Measurements from ENCODE around the gene PPP3R2. TPM values are rescaled to one million over a fixed set of nuclear protein-coding genes. Genes with fewer than 3 reads are reported as not detected.

The PPP3R2 gene
- total RNA-seq, 1 experiment from 2014 or later: not detected

DNA sequence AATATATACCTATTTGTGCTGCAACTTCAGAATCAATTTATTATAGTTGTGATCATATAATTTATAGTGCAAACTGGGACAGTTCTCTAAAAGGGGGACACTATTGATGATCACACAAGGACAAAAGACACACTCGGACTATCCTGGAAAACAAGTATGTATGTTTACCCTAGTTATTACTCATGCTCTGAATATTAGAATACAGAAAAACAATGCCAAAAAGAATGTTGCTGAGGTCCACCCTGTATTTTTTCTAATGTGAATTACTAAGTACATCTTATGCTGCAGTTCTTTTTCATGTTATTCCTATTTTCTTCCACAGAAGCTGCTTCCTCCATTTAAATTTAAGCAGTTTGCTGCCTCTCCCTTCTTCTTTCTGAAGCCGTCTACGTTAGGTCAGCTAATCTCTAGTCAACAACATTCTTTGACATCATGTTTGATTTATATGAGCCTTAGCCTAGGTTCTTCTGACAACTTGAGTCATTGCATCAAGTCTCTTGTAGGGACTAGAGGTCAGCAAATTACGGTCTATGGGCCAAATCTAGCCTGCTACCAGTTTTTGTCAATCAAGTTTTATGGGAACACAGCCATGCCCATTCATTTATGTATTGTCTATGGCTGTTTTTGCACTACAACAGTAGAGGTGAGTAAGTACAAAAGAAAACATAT, 40.1 kb upstream of the PPP3R2 start:
- ATAC-seq (no peak), DNase-seq (no peak)
- Histone ChIP-seq H3K4me2 (ENCODE audit: low read length) (no peak overlapping the region), H3K4me3 (ENCODE audit: low read length) (no peak overlapping the region), H2AFZ (ENCODE audit: low read length) (no peak overlapping the region), H3K4me1 (ENCODE audit: insufficient read depth, low read length) (no peaks in the 10 kb centered on the region), H3K9me2 (replicated peaks; ENCODE audit: low read length) (no peaks in the 10 kb centered on the region), H3K27me3 (ENCODE audit: low read length) (no peaks in the 10 kb centered on the region), H4K20me1 (ENCODE audit: low read length) (no peaks in the 10 kb centered on the region), H3K9me3 (ENCODE audit: low read length) (no peaks in the 10 kb centered on the region), H3K9ac (ENCODE audit: low read length) (no peak overlapping the region), H3K79me2 (ENCODE audit: low read length) (no peaks in the 10 kb centered on the region), H3F3A (ENCODE audit: low read length, unreplicated experiment) (no peaks in the 10 kb centered on the region), H3K36me3 (ENCODE audit: low read depth, low read length) (no peaks in the 10 kb centered on the region), H3K27ac (ENCODE audit: low read length) (no peak overlapping the region)
- BruUV-seq (replicated peaks): no TSS peak
- ChIA-PET POLR2A (ENCODE audit: unreplicated experiment) (no interaction called here), CTCF (no interaction called here)
- intact Hi-C loops (cut with micrococcal nuclease): no loop called here
- TF ChIP-seq EZH2phosphoT487 (IDR thresholded peaks at IDR 0.05; ENCODE audit: borderline replicate concordance, low read length): no peak
- TF ChIP-seq EZH2 (IDR thresholded peaks at IDR 0.05; ENCODE audit: low read length, unreplicated experiment): no peak
- TF ChIP-seq, protein P1, sequence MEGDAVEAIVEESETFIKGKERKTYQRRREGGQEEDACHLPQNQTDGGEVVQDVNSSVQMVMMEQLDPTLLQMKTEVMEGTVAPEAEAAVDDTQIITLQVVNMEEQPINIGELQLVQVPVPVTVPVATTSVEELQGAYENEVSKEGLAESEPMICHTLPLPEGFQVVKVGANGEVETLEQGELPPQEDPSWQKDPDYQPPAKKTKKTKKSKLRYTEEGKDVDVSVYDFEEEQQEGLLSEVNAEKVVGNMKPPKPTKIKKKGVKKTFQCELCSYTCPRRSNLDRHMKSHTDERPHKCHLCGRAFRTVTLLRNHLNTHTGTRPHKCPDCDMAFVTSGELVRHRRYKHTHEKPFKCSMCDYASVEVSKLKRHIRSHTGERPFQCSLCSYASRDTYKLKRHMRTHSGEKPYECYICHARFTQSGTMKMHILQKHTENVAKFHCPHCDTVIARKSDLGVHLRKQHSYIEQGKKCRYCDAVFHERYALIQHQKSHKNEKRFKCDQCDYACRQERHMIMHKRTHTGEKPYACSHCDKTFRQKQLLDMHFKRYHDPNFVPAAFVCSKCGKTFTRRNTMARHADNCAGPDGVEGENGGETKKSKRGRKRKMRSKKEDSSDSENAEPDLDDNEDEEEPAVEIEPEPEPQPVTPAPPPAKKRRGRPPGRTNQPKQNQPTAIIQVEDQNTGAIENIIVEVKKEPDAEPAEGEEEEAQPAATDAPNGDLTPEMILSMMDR (conservative IDR thresholded peaks at IDR 0.05; ENCODE audit: low read depth, low read length): no peak

DNA sequence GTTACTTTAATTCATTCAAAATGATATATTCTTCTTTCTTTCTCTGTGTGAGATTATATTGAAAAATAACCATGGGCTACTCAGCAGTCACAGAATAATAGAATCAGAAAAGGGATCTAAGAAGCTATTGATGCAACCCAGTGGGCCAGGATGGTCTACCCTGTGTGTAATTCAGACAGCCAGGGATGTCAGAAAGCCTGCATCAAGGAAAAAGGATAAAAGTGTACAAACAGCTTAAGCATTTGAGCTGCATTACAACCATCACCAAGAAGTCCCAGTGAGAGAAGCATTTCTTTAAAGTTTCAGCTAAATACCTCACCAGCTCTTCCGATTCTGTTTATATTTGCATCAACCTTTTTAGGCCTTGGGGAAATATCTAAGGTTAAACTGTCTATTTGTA, 37.8 kb upstream of the PPP3R2 start:
- ChIA-PET POLR2A (ENCODE audit: unreplicated experiment) (no interaction called here), CTCF (no interaction called here)
- intact Hi-C loops (cut with micrococcal nuclease): no loop called here
- Histone ChIP-seq H3K9ac (ENCODE audit: low read length) (no peak overlapping the region), H4K20me1 (ENCODE audit: low read length) (no peaks in the 10 kb centered on the region), H3K4me1 (ENCODE audit: insufficient read depth, low read length) (no peaks in the 10 kb centered on the region), H3K9me3 (ENCODE audit: low read length) (no peaks in the 10 kb centered on the region), H3K36me3 (ENCODE audit: low read depth, low read length) (no peaks in the 10 kb centered on the region), H3F3A (ENCODE audit: low read length, unreplicated experiment) (no peaks in the 10 kb centered on the region), H3K27ac (ENCODE audit: low read length) (no peak overlapping the region), H3K79me2 (ENCODE audit: low read length) (no peaks in the 10 kb centered on the region), H2AFZ (ENCODE audit: low read length) (no peak overlapping the region), H3K9me2 (replicated peaks; ENCODE audit: low read length) (no peaks in the 10 kb centered on the region), H3K4me2 (ENCODE audit: low read length) (no peak overlapping the region), H3K4me3 (ENCODE audit: low read length) (no peak overlapping the region), H3K27me3 (ENCODE audit: low read length) (no peaks in the 10 kb centered on the region)
- TF ChIP-seq EZH2phosphoT487 (IDR thresholded peaks at IDR 0.05; ENCODE audit: borderline replicate concordance, low read length) (no peak), EZH2 (IDR thresholded peaks at IDR 0.05; ENCODE audit: low read length, unreplicated experiment) (no peak)
- TF ChIP-seq, protein P1 (conservative IDR thresholded peaks at IDR 0.05; ENCODE audit: low read depth, low read length): no peak
- no peak for DNase-seq
- no peak for ATAC-seq
- no TSS peak for BruUV-seq (replicated peaks)

DNA sequence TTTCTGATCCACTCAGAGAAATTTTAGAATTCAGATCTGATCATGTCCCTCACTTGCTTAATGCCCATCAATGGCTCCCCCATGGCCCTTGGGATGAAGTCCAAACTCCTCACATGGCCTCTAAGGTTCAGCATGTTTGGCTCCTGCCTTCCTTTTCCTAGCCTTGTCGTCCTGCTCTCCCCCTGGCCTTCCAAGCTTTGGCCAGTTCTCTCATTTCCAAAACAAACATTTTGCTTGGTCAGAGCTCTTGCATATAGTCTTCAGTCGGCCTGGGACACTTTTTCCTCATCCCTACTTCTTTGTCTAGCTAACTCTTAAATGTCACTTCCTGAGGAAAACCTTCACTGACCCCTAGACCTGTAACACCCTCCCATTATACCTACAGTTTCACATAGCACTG, 37.1 kb upstream of the PPP3R2 start:
- H3K27me3 ChIP-seq (ENCODE audit: low read length): no peaks in the 10 kb centered on the region
- no TSS peak for BruUV-seq (replicated peaks)
- H3K9me3 ChIP-seq (ENCODE audit: low read length): no peaks in the 10 kb centered on the region
- no peaks in the 10 kb centered on the region for H3K79me2 ChIP-seq (ENCODE audit: low read length)
- DNase-seq (no peak), ATAC-seq (no peak)
- ChIA-PET POLR2A (ENCODE audit: unreplicated experiment) (no interaction called here), CTCF (no interaction called here)
- H4K20me1 ChIP-seq (ENCODE audit: low read length): no peaks in the 10 kb centered on the region
- H3K36me3 ChIP-seq (ENCODE audit: low read depth, low read length): no peaks in the 10 kb centered on the region
- no peak for TF ChIP-seq EZH2phosphoT487 (IDR thresholded peaks at IDR 0.05; ENCODE audit: borderline replicate concordance, low read length)
- no peak for TF ChIP-seq EZH2 (IDR thresholded peaks at IDR 0.05; ENCODE audit: low read length, unreplicated experiment)
- TF ChIP-seq, protein P1 (conservative IDR thresholded peaks at IDR 0.05; ENCODE audit: low read depth, low read length): no peak
- intact Hi-C loops (cut with micrococcal nuclease): no loop called here
- no peak overlapping the region for H2AFZ ChIP-seq (ENCODE audit: low read length)
- H3K9me2 ChIP-seq (replicated peaks; ENCODE audit: low read length): no peaks in the 10 kb centered on the region
- H3K4me2 ChIP-seq (ENCODE audit: low read length): no peak overlapping the region
- no peaks in the 10 kb centered on the region for H3K4me1 ChIP-seq (ENCODE audit: insufficient read depth, low read length)
- H3F3A ChIP-seq (ENCODE audit: low read length, unreplicated experiment): no peaks in the 10 kb centered on the region
- H3K27ac ChIP-seq (ENCODE audit: low read length): no peak overlapping the region
- no peak overlapping the region for H3K9ac ChIP-seq (ENCODE audit: low read length)
- no peak overlapping the region for H3K4me3 ChIP-seq (ENCODE audit: low read length)

All from PC-3 (cell line).